ENCODE measurements around the gene TBC1D9B. TPM values are rescaled to one million over a fixed set of nuclear protein-coding genes. Genes with fewer than 3 reads are reported as not detected.

TBC1D9B gene
- total and polyA plus RNA-seq, 11 donors = 29.3 to 68.9 (median 43.1) TPM

- Histone ChIP-seq H3K9me3 (no peaks in the 10 kb centered on the region), H3K4me3 (no peak overlapping the region), H3K27me3 (no peaks in the 10 kb centered on the region), H3K4me1 (peaks cover 0 to 30% (median 15%) of the 10 kb centered on the region in 12 donors), H3K36me3 (peaks cover 0 to 47% (median 19%) of the 10 kb centered on the region in 9 donors), H3K27ac (no peak overlapping the region)
- 88 to 91% (median 89%) methylated on average over 8 of the region's 8 CpGs for WGBS, 4 donors
- DNase-seq (no peak), ATAC-seq (no peak)
- TF ChIP-seq POLR2A (IDR thresholded peaks at IDR 0.05) = no peak
- intact Hi-C loops (cut with DNase I) = loop anchor here in 8 of 10 donors (5.0 to 10.0 kb wide), 11 partner anchors 33 to 228 kb away; partner anchors contain the start of genes MGAT4B (in 3 of the 8) and RNF130 (in 2 of the 8)
Measured at GRCh38 chr5:179905161-179905560, 2.5 kb downstream of the TBC1D9B start.

- Histone ChIP-seq H3K4me1 (peaks cover 0 to 30% (median 15%) of the 10 kb centered on the region in 12 donors), H3K36me3 (peaks cover 0 to 53% (median 21%) of the 10 kb centered on the region in 9 donors), H3K9me3 (no peaks in the 10 kb centered on the region), H3K4me3 (no peak overlapping the region), H3K27me3 (no peaks in the 10 kb centered on the region), H3K27ac (no peak overlapping the region)
- 91 to 96% (median 95%) methylated on average over 23 to 25 of the region's 25 CpGs for WGBS, 4 donors
- ATAC-seq (no peak), DNase-seq (no peak)
- intact Hi-C loops (cut with DNase I) = loop anchor here in 8 of 10 donors (5.0 to 10.0 kb wide), 11 partner anchors 32 to 227 kb away; partner anchors contain the start of genes MGAT4B (in 3 of the 8) and RNF130 (in 2 of the 8)
- TF ChIP-seq POLR2A (IDR thresholded peaks at IDR 0.05) = no peak
- no peak for TF ChIP-seq CTCF (IDR thresholded peaks at IDR 0.05)
Measured at GRCh38 chr5:179904463-179905160, 3.1 kb downstream of the TBC1D9B start.

- H3K27me3 ChIP-seq = no peaks in the 10 kb centered on the region
- intact Hi-C loops (cut with DNase I) = loop anchor here in 6 of 10 donors (10.0 kb wide), 4 partner anchors 98 to 182 kb away; partner anchors contain the start of genes MGAT4B (in 3 of the 6) and RNF130 (in 1 of the 6)
- WGBS, 4 donors = 92 to 94% (median 93%) methylated on average over 7 of the region's 7 CpGs
- no peak overlapping the region for H3K4me3 ChIP-seq
- DNase-seq (no peak), ATAC-seq (no peak)
- no peak for TF ChIP-seq POLR2A (IDR thresholded peaks at IDR 0.05)
- TF ChIP-seq CTCF (IDR thresholded peaks at IDR 0.05) = no peak
- peaks cover 0 to 71% (median 39%) of the 10 kb centered on the region in 9 donors for H3K36me3 ChIP-seq
- no peaks in the 10 kb centered on the region for H3K9me3 ChIP-seq
- no peak overlapping the region for H3K27ac ChIP-seq
- H3K4me1 ChIP-seq = peaks cover 0 to 23% (median 8%) of the 10 kb centered on the region in 12 donors
Measured at GRCh38 chr5:179902763-179903158, 4.9 kb downstream of the TBC1D9B start.

GRCh38 chr5:179901915-179902762, 5.6 kb downstream of the TBC1D9B start:
- peaks cover 0 to 23% (median 8%) of the 10 kb centered on the region in 12 donors for H3K4me1 ChIP-seq

More at GRCh38 chr5:179901915-179902762, 5.6 kb downstream of the TBC1D9B start:
- intact Hi-C loops (cut with DNase I) = loop anchor here in 6 of 10 donors (10.0 kb wide), 4 partner anchors 97 to 183 kb away; partner anchors contain the start of genes MGAT4B (in 3 of the 6) and RNF130 (in 1 of the 6)
- TF ChIP-seq CTCF (IDR thresholded peaks at IDR 0.05) (no peak), POLR2A (IDR thresholded peaks at IDR 0.05) (no peak)
- Histone ChIP-seq H3K27me3 (no peaks in the 10 kb centered on the region), H3K4me3 (no peak overlapping the region), H3K9me3 (no peaks in the 10 kb centered on the region), H3K36me3 (peaks cover 0 to 78% (median 45%) of the 10 kb centered on the region in 9 donors), H3K27ac (no peak overlapping the region)
- ATAC-seq (peak in 1 of 4 donors; percentile 28), DNase-seq (no peak)
- 88 to 93% (median 90%) methylated on average over 11 to 15 of the region's 15 CpGs for WGBS, 4 donors

All from heart left ventricle (tissue), 16 donors.